ENCODE data around the gene GARNL3. TPM values are rescaled to one million over a fixed set of nuclear protein-coding genes. Genes with fewer than 3 reads are reported as not detected.

The GARNL3 gene
- total RNA-seq, 1 experiment from 2014 or later: 6.1 TPM

- TF ChIP-seq, protein P1, sequence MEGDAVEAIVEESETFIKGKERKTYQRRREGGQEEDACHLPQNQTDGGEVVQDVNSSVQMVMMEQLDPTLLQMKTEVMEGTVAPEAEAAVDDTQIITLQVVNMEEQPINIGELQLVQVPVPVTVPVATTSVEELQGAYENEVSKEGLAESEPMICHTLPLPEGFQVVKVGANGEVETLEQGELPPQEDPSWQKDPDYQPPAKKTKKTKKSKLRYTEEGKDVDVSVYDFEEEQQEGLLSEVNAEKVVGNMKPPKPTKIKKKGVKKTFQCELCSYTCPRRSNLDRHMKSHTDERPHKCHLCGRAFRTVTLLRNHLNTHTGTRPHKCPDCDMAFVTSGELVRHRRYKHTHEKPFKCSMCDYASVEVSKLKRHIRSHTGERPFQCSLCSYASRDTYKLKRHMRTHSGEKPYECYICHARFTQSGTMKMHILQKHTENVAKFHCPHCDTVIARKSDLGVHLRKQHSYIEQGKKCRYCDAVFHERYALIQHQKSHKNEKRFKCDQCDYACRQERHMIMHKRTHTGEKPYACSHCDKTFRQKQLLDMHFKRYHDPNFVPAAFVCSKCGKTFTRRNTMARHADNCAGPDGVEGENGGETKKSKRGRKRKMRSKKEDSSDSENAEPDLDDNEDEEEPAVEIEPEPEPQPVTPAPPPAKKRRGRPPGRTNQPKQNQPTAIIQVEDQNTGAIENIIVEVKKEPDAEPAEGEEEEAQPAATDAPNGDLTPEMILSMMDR (IDR thresholded peaks at IDR 0.05; ENCODE audit: unreplicated experiment): no peak
- no peak overlapping the region for H3K27ac Mint-ChIP-seq (ENCODE audit: low read depth, unreplicated experiment)
- ChIA-PET POLR2A (interaction anchor here (1.2 to 2.6 kb wide), 2 partner anchors 10 to 49 kb away, joined by 5 to 8 read pairs; partner anchors contain the start of gene SLC2A8), CTCF (interaction anchor here (0.5 to 1.3 kb wide), 3 partner anchors 12 to 38 kb away, joined by 3 to 4 read pairs (median 3); no protein-coding TSS in a partner anchor)
- H3K27me3 Mint-ChIP-seq (ENCODE audit: insufficient read depth, unreplicated experiment): no peaks in the 10 kb centered on the region
- no peak overlapping the region for H3K4me3 Mint-ChIP-seq (ENCODE audit: unreplicated experiment)
- intact Hi-C loops (cut with micrococcal nuclease): no loop called here
- no peak for DNase-seq (ENCODE audit: unreplicated experiment)
- peaks cover 14% of the 10 kb centered on the region for H3K4me1 Mint-ChIP-seq (ENCODE audit: insufficient read depth, unreplicated experiment)
- BruUV-seq (replicated peaks): no TSS peak
- no peaks in the 10 kb centered on the region for H3K36me3 Mint-ChIP-seq (ENCODE audit: insufficient read depth, unreplicated experiment)
- no peaks in the 10 kb centered on the region for H3K9me3 Mint-ChIP-seq (ENCODE audit: unreplicated experiment)
These were observed 121.7 kb downstream of the GARNL3 start for GRCh38 chr9:127386249-127386648.

DNA sequence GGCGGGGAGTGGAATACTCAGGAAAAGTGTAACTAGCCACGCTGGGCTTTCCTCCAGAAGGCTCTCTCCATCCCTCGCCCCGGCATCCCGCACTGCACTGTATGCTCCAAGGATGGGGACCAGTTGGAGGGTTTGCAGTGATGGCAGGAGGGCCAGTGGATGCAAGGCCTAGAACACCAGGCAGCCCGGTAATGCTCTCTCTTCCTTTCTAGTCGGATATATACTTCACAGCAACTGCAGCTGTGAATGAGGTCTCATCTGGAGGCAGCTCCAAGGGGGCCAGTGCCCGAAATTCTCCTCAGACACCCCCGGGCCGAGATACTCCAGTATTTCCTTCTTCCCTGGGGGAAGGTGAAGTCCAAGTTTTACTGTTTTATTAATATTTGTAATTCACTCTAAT is 122.4 kb downstream of the GARNL3 start:
- no TSS peak for BruUV-seq (replicated peaks)
- ChIA-PET POLR2A (interaction anchor here (2.2 to 2.6 kb wide), 3 partner anchors 18 to 64 kb away, joined by 5 to 16 read pairs (median 8); partner anchors contain the start of genes LRSAM1 and RPL12), CTCF (no interaction called here)
- Mint-ChIP-seq H3K4me3 (ENCODE audit: unreplicated experiment) (no peak overlapping the region), H3K27ac (ENCODE audit: low read depth, unreplicated experiment) (no peak overlapping the region), H3K4me1 (ENCODE audit: insufficient read depth, unreplicated experiment) (peaks cover 14% of the 10 kb centered on the region), H3K27me3 (ENCODE audit: insufficient read depth, unreplicated experiment) (no peaks in the 10 kb centered on the region), H3K9me3 (ENCODE audit: unreplicated experiment) (no peaks in the 10 kb centered on the region), H3K36me3 (ENCODE audit: insufficient read depth, unreplicated experiment) (no peaks in the 10 kb centered on the region)
- no peak for DNase-seq (ENCODE audit: unreplicated experiment)
- intact Hi-C loops (cut with micrococcal nuclease): no loop called here
- TF ChIP-seq, protein P1 (IDR thresholded peaks at IDR 0.05; ENCODE audit: unreplicated experiment): no peak

- BruUV-seq (replicated peaks): no TSS peak
- no peaks in the 10 kb centered on the region for H3K36me3 Mint-ChIP-seq (ENCODE audit: insufficient read depth, unreplicated experiment)
These were observed 123.7 kb downstream of the GARNL3 start for GRCh38 chr9:127388037-127388855.

DNA sequence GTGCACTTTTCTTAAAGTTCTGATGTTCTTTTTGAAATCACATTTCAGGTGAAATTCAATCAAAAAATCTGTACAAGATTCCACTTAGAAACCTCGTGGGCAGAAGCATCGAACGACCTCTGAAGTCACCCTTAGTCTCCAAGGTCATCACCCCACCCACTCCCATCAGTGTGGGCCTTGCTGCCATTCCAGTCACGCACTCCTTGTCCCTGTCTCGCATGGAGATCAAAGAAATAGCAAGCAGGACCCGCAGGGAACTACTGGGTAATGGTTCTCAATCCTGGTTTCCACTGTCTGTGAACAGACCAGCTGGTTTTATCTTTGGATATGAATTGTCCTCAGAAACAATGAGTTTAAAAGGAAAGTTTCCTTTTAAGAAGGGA is 124.3 kb downstream of the GARNL3 start:
- no peaks in the 10 kb centered on the region for H3K27me3 Mint-ChIP-seq (ENCODE audit: insufficient read depth, unreplicated experiment)
- H3K9me3 Mint-ChIP-seq (ENCODE audit: unreplicated experiment): no peaks in the 10 kb centered on the region
- H3K4me3 Mint-ChIP-seq (ENCODE audit: unreplicated experiment): peak overlapping the region; percentile 14
- DNase-seq (ENCODE audit: unreplicated experiment): no peak
- H3K36me3 Mint-ChIP-seq (ENCODE audit: insufficient read depth, unreplicated experiment): no peaks in the 10 kb centered on the region
- intact Hi-C loops (cut with micrococcal nuclease): no loop called here
- ChIA-PET POLR2A (interaction anchor here (1.0 to 2.6 kb wide), 8 partner anchors 8 to 424 kb away, joined by 3 to 16 read pairs (median 4); partner anchors contain the start of genes LRSAM1, RPL12, SLC2A8 and ZNF79), CTCF (interaction anchor here (0.6 to 1.4 kb wide), 6 partner anchors 8 to 647 kb away, joined by 3 to 5 read pairs (median 4); partner anchors contain the start of gene SLC2A8)
- peaks cover 14% of the 10 kb centered on the region for H3K4me1 Mint-ChIP-seq (ENCODE audit: insufficient read depth, unreplicated experiment)
- peak overlapping the region; percentile 77 for H3K27ac Mint-ChIP-seq (ENCODE audit: low read depth, unreplicated experiment)
- TSS peak; percentile 73 for BruUV-seq (replicated peaks)
- TF ChIP-seq, protein P1 (IDR thresholded peaks at IDR 0.05; ENCODE audit: unreplicated experiment): no peak

More at GRCh38 chr9:127388037-127388855, 123.7 kb downstream of the GARNL3 start:
- Mint-ChIP-seq H3K27me3 (ENCODE audit: insufficient read depth, unreplicated experiment) (no peaks in the 10 kb centered on the region), H3K9me3 (ENCODE audit: unreplicated experiment) (no peaks in the 10 kb centered on the region), H3K4me3 (ENCODE audit: unreplicated experiment) (peak overlapping the region; percentile 14), H3K27ac (ENCODE audit: low read depth, unreplicated experiment) (peak overlapping the region; percentile 77), H3K4me1 (ENCODE audit: insufficient read depth, unreplicated experiment) (peaks cover 14% of the 10 kb centered on the region)
- peak; percentile 93 for DNase-seq (ENCODE audit: unreplicated experiment)
- POLR2A ChIA-PET: interaction anchor here (0.6 to 2.6 kb wide), 13 partner anchors 9 to 423 kb away, joined by 3 to 16 read pairs (median 4); partner anchors contain the start of genes LRSAM1, RPL12, SLC2A8 and ZNF79
- CTCF ChIA-PET: interaction anchor here (0.6 to 1.4 kb wide), 5 partner anchors 8 to 647 kb away, joined by 3 to 5 read pairs (median 4); partner anchors contain the start of gene SLC2A8
- TF ChIP-seq, protein P1 (IDR thresholded peaks at IDR 0.05; ENCODE audit: unreplicated experiment): no peak
- intact Hi-C loops (cut with micrococcal nuclease): no loop called here

All from MCF 10A (cell line).